ENCODE data around the gene AK8. TPM values are rescaled to one million over a fixed set of nuclear protein-coding genes. Genes with fewer than 3 reads are reported as not detected.

AK8 gene
- total and polyA plus RNA-seq, 9 donors: 0.36 to 9.8 (median 1.6) TPM

- H3K4me3 ChIP-seq: no peak overlapping the region
- no peaks in the 10 kb centered on the region for H3K27me3 ChIP-seq
- intact Hi-C loops (cut with DNase I): no loop called here
- TF ChIP-seq POLR2A (IDR thresholded peaks at IDR 0.05): no peak
- TF ChIP-seq EP300 (IDR thresholded peaks at IDR 0.05): no peak
- TF ChIP-seq, protein P1, sequence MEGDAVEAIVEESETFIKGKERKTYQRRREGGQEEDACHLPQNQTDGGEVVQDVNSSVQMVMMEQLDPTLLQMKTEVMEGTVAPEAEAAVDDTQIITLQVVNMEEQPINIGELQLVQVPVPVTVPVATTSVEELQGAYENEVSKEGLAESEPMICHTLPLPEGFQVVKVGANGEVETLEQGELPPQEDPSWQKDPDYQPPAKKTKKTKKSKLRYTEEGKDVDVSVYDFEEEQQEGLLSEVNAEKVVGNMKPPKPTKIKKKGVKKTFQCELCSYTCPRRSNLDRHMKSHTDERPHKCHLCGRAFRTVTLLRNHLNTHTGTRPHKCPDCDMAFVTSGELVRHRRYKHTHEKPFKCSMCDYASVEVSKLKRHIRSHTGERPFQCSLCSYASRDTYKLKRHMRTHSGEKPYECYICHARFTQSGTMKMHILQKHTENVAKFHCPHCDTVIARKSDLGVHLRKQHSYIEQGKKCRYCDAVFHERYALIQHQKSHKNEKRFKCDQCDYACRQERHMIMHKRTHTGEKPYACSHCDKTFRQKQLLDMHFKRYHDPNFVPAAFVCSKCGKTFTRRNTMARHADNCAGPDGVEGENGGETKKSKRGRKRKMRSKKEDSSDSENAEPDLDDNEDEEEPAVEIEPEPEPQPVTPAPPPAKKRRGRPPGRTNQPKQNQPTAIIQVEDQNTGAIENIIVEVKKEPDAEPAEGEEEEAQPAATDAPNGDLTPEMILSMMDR (IDR thresholded peaks at IDR 0.05): no peak
- H3K27ac ChIP-seq: no peak overlapping the region
- H3K36me3 ChIP-seq: no peaks in the 10 kb centered on the region
- no peak for DNase-seq
- peaks cover 4% of the 10 kb centered on the region for H3K4me1 ChIP-seq (ENCODE audit: insufficient read depth)
- WGBS, 3 donors: 93% methylated on average over 7 of the region's 7 CpGs
- H3K9me3 ChIP-seq: no peaks in the 10 kb centered on the region
These were observed 2.2 kb upstream of the AK8 start for GRCh38 chr9:132880324-132880661.

- Histone ChIP-seq H3K27me3 (no peaks in the 10 kb centered on the region), H3K4me1 (ENCODE audit: insufficient read depth) (peaks cover 4% of the 10 kb centered on the region), H3K27ac (peak overlapping the region in 1 of 2 donors; percentile 27), H3K4me3 (no peak overlapping the region), H3K9me3 (no peaks in the 10 kb centered on the region), H3K36me3 (no peaks in the 10 kb centered on the region)
- intact Hi-C loops (cut with DNase I): no loop called here
- WGBS, 3 donors: 87 to 92% (median 89%) methylated on average over 6 of the region's 6 CpGs
- TF ChIP-seq EP300 (IDR thresholded peaks at IDR 0.05) (no peak), POLR2A (IDR thresholded peaks at IDR 0.05) (no peak)
- TF ChIP-seq, protein P1 (IDR thresholded peaks at IDR 0.05): no peak
- no peak for DNase-seq
These were observed 1.6 kb upstream of the AK8 start for GRCh38 chr9:132879457-132880323.

DNA sequence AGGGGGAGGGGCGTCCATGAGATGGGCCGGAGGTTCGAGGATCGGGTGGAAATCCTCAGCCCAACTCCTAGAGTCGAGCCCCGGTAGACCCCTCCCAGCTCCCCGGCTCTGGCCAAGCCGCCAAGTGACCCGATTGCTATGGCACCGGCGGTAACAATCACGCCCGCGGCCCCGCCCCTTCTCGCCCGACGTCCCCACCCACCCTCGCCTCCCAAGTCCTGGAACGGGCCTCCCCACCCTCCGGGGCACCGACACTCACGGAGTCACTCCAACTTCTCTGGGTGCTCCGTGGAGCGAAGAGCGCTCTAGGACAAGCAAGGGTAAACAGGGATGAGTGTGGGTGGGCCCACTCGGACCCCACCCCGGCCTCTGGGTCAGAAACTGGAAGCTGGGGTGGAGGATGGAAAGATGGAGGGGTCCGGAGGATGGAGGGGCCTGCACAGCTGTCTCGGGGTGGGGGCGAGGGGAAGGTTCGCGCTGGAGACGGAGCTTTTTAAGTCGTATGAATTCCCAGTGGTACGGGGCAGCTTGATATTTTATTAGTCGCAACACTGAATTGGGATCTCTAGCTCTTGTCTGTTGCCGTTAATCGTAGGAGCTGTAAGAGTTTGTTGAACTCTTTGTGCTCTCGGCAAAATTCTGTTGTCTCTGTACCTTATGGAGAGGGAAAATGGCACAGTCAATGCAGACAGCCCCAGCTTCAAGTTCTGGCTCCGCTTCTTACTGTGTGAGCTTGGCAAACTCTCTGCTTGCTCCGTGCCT lies 792 bp upstream of the AK8 start, which contains the start of gene SPACA9:
TSS of gene SPACA9 (plus strand) at position 204 of the 762 bp plus-strand sequence. CDS start 5,050 bp downstream, outside the sequence.
- Histone ChIP-seq H3K27ac (peak within 1 kb of the TSS; percentile 27 to 36), H3K4me1 (ENCODE audit: insufficient read depth) (peaks cover 4% of the 10 kb centered on the region), H3K36me3 (no peaks in the 10 kb centered on the region), H3K4me3 (peak within 1 kb of the TSS; percentile 78), H3K9me3 (no peaks in the 10 kb centered on the region), H3K27me3 (no peaks in the 10 kb centered on the region)
- TF ChIP-seq EP300 (IDR thresholded peaks at IDR 0.05) (no peak), POLR2A (IDR thresholded peaks at IDR 0.05) (no peak)
- TF ChIP-seq, protein P1 (IDR thresholded peaks at IDR 0.05): no peak
- WGBS, 3 donors: 3 to 4% (median 4%) methylated on average over 42 of the region's 42 CpGs
- intact Hi-C loops (cut with DNase I): no loop called here
- peak; percentile 73 to 84 (median 76) for DNase-seq

- Histone ChIP-seq H3K4me3 (peak overlapping the region; percentile 78), H3K27me3 (no peaks in the 10 kb centered on the region), H3K36me3 (no peaks in the 10 kb centered on the region), H3K9me3 (no peaks in the 10 kb centered on the region), H3K4me1 (ENCODE audit: insufficient read depth) (peaks cover 4% of the 10 kb centered on the region), H3K27ac (no peak overlapping the region)
- DNase-seq: peak in 1 of 5 donors; percentile 31
- 27 to 50% (median 32%) methylated on average over 14 of the region's 14 CpGs for WGBS, 3 donors
- no peak for TF ChIP-seq POLR2A (IDR thresholded peaks at IDR 0.05)
- no peak for TF ChIP-seq EP300 (IDR thresholded peaks at IDR 0.05)
- TF ChIP-seq, protein P1 (IDR thresholded peaks at IDR 0.05): no peak
- intact Hi-C loops (cut with DNase I): no loop called here
These were observed 643 bp downstream of the AK8 start for GRCh38 chr9:132877458-132877823.

All from ovary (tissue), 9 donors.